ENCODE data around the gene PRDX2.

GRCh38 chr19:12769689-12770088, 31.9 kb downstream of the PRDX2 start:
- TF ChIP-seq CTCF (IDR thresholded peaks at IDR 0.05) (no peak), POLR2A (IDR thresholded peaks at IDR 0.05) (no peak), EP300 (IDR thresholded peaks at IDR 0.05) (no peak)

Measured in tibial nerve (tissue), 4 donors.